ENCODE data around the gene DDTL. TPM values are rescaled to one million over a fixed set of nuclear protein-coding genes. Genes with fewer than 3 reads are reported as not detected.
"Not testable (repeated sequence)": the region's sequence is repeated elsewhere in the genome, so short reads cannot be mapped to it uniquely, and the experiment has no call there.

The DDTL gene
- total RNA-seq, 1 experiment from 2014 or later: not detected

DNA sequence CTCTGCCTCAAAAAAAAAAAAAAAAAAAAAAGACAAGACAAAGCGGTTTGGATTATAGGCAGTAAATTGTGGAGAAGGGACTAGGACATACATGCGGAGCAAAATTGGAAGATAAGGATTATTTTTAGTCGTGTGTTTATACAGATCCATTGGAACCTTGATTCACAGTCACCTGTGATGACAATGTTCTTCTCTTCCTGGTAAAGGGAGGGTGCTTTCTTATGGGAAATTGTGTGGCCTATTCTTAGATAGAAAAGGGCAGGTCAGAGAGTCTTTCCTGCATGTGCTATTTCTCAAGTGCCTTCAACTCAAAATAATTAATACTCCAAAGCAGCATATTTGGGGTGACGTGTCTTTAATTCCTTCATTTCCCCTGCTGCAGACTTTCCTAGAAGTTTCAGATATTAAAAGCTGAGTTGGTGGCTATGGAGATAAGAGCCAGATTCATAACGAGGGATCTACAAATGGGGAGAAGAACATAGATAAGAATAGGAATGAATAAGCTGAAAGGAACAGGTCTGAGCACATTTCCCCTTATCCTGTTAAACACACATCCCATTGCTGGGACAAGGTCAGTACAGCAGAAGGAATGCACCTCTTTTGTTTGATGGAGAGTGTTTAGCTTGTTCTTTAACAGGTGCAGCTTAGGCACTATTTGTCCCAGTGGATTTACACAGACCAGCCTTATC, 28.2 kb upstream of the DDTL start:
- no TSS peak for BruUV-seq (replicated peaks)
- Histone ChIP-seq H3K27ac (ENCODE audit: low read length) (no peak overlapping the region), H3K4me1 (ENCODE audit: control insufficient read depth, insufficient read depth, low read length) (no peaks in the 10 kb centered on the region), H3K36me3 (ENCODE audit: control insufficient read depth, insufficient read depth, low read length) (no peaks in the 10 kb centered on the region), H3K27me3 (ENCODE audit: control insufficient read depth, insufficient read depth, low read length) (no peaks in the 10 kb centered on the region), H3K4me3 (ENCODE audit: low read depth in 2 of 2, low read length in 2 of 2) (no peak overlapping the region), H3K9me3 (ENCODE audit: control insufficient read depth, insufficient read depth, low read depth, low read length) (no peaks in the 10 kb centered on the region)
- TF ChIP-seq, protein P1, sequence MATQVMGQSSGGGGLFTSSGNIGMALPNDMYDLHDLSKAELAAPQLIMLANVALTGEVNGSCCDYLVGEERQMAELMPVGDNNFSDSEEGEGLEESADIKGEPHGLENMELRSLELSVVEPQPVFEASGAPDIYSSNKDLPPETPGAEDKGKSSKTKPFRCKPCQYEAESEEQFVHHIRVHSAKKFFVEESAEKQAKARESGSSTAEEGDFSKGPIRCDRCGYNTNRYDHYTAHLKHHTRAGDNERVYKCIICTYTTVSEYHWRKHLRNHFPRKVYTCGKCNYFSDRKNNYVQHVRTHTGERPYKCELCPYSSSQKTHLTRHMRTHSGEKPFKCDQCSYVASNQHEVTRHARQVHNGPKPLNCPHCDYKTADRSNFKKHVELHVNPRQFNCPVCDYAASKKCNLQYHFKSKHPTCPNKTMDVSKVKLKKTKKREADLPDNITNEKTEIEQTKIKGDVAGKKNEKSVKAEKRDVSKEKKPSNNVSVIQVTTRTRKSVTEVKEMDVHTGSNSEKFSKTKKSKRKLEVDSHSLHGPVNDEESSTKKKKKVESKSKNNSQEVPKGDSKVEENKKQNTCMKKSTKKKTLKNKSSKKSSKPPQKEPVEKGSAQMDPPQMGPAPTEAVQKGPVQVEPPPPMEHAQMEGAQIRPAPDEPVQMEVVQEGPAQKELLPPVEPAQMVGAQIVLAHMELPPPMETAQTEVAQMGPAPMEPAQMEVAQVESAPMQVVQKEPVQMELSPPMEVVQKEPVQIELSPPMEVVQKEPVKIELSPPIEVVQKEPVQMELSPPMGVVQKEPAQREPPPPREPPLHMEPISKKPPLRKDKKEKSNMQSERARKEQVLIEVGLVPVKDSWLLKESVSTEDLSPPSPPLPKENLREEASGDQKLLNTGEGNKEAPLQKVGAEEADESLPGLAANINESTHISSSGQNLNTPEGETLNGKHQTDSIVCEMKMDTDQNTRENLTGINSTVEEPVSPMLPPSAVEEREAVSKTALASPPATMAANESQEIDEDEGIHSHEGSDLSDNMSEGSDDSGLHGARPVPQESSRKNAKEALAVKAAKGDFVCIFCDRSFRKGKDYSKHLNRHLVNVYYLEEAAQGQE (IDR thresholded peaks at IDR 0.05; ENCODE audit: insufficient read depth in 1 of 2, low read depth in 2 of 2, low read length in 1 of 2): no peak
- no peak for TF ChIP-seq SIN3A (IDR thresholded peaks at IDR 0.05; ENCODE audit: borderline replicate concordance, insufficient read depth, low read depth, low read length)
- no peak for TF ChIP-seq POLR2AphosphoS5 (IDR thresholded peaks at IDR 0.05; ENCODE audit: low read depth, low read length)
- TF ChIP-seq, protein P2, sequence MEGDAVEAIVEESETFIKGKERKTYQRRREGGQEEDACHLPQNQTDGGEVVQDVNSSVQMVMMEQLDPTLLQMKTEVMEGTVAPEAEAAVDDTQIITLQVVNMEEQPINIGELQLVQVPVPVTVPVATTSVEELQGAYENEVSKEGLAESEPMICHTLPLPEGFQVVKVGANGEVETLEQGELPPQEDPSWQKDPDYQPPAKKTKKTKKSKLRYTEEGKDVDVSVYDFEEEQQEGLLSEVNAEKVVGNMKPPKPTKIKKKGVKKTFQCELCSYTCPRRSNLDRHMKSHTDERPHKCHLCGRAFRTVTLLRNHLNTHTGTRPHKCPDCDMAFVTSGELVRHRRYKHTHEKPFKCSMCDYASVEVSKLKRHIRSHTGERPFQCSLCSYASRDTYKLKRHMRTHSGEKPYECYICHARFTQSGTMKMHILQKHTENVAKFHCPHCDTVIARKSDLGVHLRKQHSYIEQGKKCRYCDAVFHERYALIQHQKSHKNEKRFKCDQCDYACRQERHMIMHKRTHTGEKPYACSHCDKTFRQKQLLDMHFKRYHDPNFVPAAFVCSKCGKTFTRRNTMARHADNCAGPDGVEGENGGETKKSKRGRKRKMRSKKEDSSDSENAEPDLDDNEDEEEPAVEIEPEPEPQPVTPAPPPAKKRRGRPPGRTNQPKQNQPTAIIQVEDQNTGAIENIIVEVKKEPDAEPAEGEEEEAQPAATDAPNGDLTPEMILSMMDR (IDR thresholded peaks at IDR 0.05): no peak
- TF ChIP-seq TCF7L2 (IDR thresholded peaks at IDR 0.05; ENCODE audit: low read depth, low read length): no peak
- ChIA-PET CTCF (no interaction called here), POLR2A (no interaction called here)
- ATAC-seq (no peak), DNase-seq (ENCODE audit: low read depth, low spot score) (no peak)
- intact Hi-C loops (cut with micrococcal nuclease; ENCODE audit: unreplicated experiment) (no loop called here), in situ Hi-C loops (cut with HindIII; ENCODE audit: low pct_unique_long_range_greater_than_20kb, low sequenced_read_pairs) (no loop called here)

DNA sequence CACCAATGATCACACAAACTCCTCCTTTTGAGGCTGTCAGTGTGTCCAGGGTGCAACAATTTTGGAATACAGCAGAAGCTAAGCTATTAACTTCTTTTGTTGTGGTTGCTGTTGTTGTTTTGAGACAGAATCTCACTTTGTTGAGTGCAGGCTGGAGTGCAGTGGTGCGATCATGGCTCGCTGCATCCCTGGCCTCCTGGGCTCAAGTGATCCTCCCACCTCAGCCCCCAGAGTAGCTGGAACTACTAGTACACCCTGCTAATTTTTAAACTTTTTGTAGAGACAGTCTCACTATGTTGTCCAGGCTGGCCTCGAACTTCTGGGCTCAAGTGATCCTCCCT, 27.7 kb upstream of the DDTL start:
- Histone ChIP-seq H3K27ac (ENCODE audit: low read length) (no peak overlapping the region), H3K27me3 (ENCODE audit: control insufficient read depth, insufficient read depth, low read length) (no peaks in the 10 kb centered on the region), H3K36me3 (ENCODE audit: control insufficient read depth, insufficient read depth, low read length) (no peaks in the 10 kb centered on the region), H3K9me3 (ENCODE audit: control insufficient read depth, insufficient read depth, low read depth, low read length) (no peaks in the 10 kb centered on the region), H3K4me1 (ENCODE audit: control insufficient read depth, insufficient read depth, low read length) (no peaks in the 10 kb centered on the region), H3K4me3 (ENCODE audit: low read depth in 2 of 2, low read length in 2 of 2) (no peak overlapping the region)
- no TSS peak for BruUV-seq (replicated peaks)
- no peak for DNase-seq (ENCODE audit: low read depth, low spot score)
- POLR2A ChIA-PET: no interaction called here
- in situ Hi-C loops (cut with HindIII; ENCODE audit: low pct_unique_long_range_greater_than_20kb, low sequenced_read_pairs): no loop called here
- CTCF ChIA-PET: no interaction called here
- intact Hi-C loops (cut with micrococcal nuclease; ENCODE audit: unreplicated experiment): no loop called here
- TF ChIP-seq, protein P2 (IDR thresholded peaks at IDR 0.05): no peak
- TF ChIP-seq, protein P1 (IDR thresholded peaks at IDR 0.05; ENCODE audit: insufficient read depth in 1 of 2, low read depth in 2 of 2, low read length in 1 of 2): no peak
- TF ChIP-seq POLR2AphosphoS5 (IDR thresholded peaks at IDR 0.05; ENCODE audit: low read depth, low read length) (no peak), TCF7L2 (IDR thresholded peaks at IDR 0.05; ENCODE audit: low read depth, low read length) (no peak), SIN3A (IDR thresholded peaks at IDR 0.05; ENCODE audit: borderline replicate concordance, insufficient read depth, low read depth, low read length) (no peak)
- no peak for ATAC-seq

DNA sequence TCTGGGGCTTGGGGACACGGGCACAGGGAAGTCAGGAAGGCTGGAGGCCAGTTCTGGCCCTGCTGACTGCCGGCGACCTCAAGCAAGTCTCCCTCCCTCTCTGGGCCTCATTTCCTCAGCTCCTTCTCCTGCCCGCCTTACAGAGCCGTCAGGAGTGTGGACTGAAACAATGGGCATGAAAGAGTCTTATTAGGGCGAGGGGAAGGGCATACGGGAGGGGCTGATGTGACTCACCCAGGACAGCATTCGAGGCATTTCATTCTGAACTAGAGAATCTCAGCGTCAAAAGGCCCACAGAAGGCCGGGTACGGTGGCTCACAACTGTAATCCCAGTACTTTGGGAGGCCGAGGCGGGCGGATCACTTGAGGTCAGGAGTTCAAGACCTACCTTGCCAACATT, 26.5 kb upstream of the DDTL start:
- POLR2A ChIA-PET; intact Hi-C loops (cut with micrococcal nuclease; ENCODE audit: unreplicated experiment); ATAC-seq; in situ Hi-C loops (cut with HindIII; ENCODE audit: low pct_unique_long_range_greater_than_20kb, low sequenced_read_pairs); DNase-seq (ENCODE audit: low read depth, low spot score); H3K36me3 ChIP-seq (ENCODE audit: control insufficient read depth, insufficient read depth, low read length); H3K9me3 ChIP-seq (ENCODE audit: control insufficient read depth, insufficient read depth, low read depth, low read length); H3K27me3 ChIP-seq (ENCODE audit: control insufficient read depth, insufficient read depth, low read length); H3K27ac ChIP-seq (ENCODE audit: low read length); H3K4me3 ChIP-seq (ENCODE audit: low read depth in 2 of 2, low read length in 2 of 2); BruUV-seq (replicated peaks); H3K4me1 ChIP-seq (ENCODE audit: control insufficient read depth, insufficient read depth, low read length); CTCF ChIA-PET: not testable (repeated sequence)

All from Panc1 (cell line).